ENCODE results near the gene THSD7B. TPM values are rescaled to one million over a fixed set of nuclear protein-coding genes. Genes with fewer than 3 reads are reported as not detected.
"Not testable (repeated sequence)": the region's sequence is repeated elsewhere in the genome, so short reads cannot be mapped to it uniquely, and the experiment has no call there.

THSD7B gene, protein sequence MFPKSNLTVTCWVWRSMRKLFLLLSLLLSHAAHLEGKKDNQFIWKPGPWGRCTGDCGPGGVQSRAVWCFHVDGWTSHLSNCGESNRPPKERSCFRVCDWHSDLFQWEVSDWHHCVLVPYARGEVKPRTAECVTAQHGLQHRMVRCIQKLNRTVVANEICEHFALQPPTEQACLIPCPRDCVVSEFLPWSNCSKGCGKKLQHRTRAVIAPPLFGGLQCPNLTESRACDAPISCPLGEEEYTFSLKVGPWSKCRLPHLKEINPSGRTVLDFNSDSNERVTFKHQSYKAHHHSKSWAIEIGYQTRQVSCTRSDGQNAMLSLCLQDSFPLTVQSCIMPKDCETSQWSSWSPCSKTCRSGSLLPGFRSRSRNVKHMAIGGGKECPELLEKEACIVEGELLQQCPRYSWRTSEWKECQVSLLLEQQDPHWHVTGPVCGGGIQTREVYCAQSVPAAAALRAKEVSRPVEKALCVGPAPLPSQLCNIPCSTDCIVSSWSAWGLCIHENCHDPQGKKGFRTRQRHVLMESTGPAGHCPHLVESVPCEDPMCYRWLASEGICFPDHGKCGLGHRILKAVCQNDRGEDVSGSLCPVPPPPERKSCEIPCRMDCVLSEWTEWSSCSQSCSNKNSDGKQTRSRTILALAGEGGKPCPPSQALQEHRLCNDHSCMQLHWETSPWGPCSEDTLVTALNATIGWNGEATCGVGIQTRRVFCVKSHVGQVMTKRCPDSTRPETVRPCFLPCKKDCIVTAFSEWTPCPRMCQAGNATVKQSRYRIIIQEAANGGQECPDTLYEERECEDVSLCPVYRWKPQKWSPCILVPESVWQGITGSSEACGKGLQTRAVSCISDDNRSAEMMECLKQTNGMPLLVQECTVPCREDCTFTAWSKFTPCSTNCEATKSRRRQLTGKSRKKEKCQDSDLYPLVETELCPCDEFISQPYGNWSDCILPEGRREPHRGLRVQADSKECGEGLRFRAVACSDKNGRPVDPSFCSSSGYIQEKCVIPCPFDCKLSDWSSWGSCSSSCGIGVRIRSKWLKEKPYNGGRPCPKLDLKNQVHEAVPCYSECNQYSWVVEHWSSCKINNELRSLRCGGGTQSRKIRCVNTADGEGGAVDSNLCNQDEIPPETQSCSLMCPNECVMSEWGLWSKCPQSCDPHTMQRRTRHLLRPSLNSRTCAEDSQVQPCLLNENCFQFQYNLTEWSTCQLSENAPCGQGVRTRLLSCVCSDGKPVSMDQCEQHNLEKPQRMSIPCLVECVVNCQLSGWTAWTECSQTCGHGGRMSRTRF (N-terminal part only)
- 0.27 TPM for total RNA-seq
- long read RNA-seq: 0 reads

DNA sequence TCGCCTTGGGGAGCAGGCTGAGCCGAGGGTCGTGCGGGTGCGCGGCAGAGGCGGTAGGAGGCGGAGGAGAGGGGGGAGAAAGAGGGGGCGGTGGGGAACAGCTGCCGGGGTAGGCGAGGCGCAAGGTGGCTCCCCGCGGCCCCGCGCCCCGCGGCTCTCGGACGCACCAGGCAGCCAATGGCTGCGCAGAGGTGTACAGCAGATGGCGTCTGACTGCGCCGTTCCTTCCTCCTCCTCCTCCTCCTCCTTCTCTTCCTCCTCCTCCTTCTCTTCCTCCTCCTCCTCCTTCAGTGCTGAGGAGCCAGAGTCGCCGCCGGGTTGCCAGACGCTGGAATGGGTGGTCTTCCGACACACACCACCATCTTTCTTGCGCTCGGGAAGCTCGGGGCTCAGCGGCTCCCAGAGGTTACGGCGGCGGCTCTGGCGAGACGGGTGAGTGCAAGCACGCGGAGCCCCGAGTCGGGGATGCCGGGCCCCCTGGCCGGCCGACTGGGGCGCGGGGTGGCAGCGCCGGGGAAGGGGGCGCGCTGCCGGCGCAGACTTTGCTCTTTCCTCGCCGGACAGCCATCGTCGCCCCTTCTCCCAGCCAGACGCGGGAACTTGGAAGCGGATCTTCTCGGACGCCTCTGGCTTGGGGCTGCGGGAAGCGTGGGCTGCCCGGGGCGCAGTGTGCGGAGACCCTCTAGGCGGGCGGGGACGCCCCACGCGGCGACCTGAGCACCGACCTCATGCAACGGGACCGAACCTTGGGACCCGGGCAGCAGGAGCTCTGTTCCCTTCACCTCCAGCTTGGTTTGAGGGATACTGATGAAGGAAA lies at the start of gene THSD7B:
TSS of gene THSD7B (plus strand) at position 290 of the 817 bp plus-strand sequence. CDS start 116,634 bp downstream, outside the sequence.
- DNase-seq (ENCODE audit: missing footprints) (no peak), ATAC-seq (peak; percentile 34)
- intact Hi-C loops (cut with DNase I): no loop called here

DNA sequence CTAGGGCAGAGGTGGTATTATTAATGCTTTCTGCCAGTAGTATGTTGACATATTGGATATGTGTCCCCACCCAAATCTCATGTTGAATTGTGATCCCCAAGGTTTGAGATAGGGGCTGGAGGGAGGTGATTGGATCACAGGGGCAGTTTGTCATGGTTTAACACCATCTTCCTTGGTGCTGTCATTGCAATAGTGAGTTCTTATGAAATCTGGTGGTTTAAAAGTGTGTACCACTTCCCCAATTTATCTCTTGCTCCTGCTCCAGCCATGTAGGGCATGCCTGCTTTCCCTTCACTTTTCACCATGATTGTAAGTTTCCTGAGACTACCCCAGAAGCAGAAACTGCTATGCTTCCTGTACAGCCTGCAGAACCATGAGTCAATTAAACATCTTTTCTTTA lies 47.1 kb upstream of the THSD7B start:
- DNase-seq (ENCODE audit: missing footprints) (no peak), ATAC-seq (no peak)
- intact Hi-C loops (cut with DNase I): no loop called here

DNA sequence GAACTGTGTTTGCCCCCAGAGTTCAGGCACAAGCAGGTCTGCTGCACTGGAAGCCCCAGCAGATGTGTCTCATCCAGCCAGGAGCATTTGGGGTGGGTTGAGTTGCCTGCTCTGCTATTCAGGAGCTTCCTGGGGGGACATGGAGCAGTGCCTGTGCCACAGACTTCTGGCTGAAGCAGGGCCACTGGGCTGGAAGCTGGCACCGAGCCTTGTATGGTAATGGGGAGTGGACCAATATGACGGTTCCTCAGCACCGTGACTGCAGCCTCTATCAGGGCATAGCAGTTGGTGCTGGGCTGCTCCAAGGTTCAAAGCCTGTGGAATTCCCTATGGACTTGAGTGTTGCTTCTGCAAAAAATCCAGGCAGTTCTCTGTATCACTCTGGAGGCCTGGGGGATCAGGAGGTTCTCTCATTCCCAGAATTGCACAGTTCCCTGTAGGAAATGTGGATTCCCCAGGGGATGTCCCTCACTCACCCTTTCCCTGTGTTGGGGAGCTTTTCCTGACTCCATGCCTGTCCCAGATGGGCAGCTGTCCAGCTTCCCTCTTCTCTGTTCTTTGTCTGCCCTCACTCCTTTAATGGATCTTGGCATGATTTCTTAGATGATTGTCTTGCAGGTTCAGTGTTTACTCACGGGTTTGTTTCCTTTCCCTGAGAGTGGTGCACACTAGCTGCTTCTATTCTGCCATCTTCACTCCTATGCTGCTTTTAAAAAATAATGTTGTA lies 37.2 kb upstream of the THSD7B start:
- DNase-seq (ENCODE audit: missing footprints) (no peak), ATAC-seq (no peak)
- intact Hi-C loops (cut with DNase I): no loop called here

DNA sequence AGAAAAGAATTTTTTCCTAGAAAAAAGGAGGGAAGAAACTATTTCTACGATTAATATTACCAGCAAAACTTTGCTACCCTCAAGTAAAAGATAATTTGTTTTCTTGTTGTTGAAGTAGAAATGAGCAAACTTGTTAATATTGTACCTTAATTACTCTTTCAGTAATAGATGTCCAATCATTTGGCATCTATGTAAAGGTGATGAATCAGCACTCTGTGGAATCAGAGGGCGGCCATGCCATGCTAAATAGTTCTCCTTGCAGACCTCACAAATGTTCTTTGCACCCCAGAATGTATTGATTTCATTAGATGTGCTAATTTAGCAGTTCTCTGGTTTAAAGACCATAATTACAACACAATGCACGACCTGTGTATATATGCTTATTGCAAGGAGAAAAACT lies 29.1 kb upstream of the THSD7B start:
- intact Hi-C loops (cut with DNase I): loop anchor here (2.0 kb wide), 1 partner anchor 313 kb away; no protein-coding TSS in a partner anchor
- no peak for DNase-seq (ENCODE audit: missing footprints)
- no peak for ATAC-seq

DNA sequence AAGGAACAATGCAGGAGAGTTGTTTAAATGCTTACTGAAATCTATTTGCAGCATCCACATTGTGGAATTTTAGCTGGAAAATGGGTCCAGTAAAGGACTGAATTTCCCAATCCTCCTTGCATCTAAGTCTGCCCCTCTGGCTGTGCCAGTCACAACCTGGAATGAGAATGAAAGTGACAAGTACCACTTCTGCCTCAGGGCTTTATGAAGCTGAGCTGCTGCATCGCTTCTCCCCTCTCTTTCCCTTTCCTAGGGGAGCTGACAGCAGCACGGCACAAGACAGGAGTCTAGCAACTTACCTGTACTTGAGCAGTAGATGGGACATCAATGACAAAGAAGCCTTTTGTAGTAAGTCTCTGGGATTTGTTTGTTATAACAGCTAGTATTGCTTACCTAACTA lies 27.3 kb upstream of the THSD7B start:
- DNase-seq (ENCODE audit: missing footprints) (no peak), ATAC-seq (no peak)
- intact Hi-C loops (cut with DNase I): no loop called here

DNA sequence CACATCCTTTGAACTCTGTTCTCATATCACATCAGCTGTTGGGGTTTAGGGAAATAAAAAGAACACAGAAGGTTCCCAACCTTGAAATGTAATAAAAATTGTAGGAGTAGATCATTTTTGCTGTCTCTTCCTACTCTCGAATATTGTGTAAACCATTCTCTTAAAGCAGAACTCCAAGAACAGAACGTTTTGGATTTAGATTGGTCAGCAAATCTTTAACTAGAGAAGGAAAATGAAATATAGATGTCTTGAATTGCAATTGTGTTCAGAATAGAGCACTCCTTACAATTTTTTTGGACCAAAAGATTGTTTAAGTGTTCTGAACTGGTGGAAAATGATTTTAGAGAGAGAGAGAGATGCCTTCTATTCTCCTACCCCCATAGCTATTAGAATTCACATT lies 23.9 kb upstream of the THSD7B start:
- ATAC-seq (no peak), DNase-seq (ENCODE audit: missing footprints) (no peak)
- intact Hi-C loops (cut with DNase I): no loop called here

DNA sequence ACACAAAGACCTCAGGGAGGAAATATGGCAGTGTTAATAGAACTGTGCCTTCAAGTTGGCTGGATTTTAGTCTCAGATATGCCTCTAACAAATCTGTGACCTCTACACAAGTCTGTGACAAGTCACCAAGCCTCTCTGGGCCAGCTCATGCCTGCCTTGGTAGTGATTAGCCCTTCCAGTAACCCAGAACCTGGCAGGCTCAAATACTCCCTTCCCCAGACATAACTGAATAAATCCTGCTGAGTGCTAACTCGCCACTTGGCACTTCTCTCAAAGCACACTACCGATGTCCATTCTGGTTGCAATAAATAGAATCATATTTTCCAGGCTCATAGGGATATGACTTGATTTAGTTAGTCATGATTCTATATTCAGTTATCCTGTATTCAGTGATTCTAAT lies 15.3 kb upstream of the THSD7B start:
- intact Hi-C loops (cut with DNase I): loop anchor here (5.0 kb wide), 1 partner anchor 178 kb away; no protein-coding TSS in a partner anchor
- peak; percentile 95 for ATAC-seq
- DNase-seq (ENCODE audit: missing footprints): no peak

DNA sequence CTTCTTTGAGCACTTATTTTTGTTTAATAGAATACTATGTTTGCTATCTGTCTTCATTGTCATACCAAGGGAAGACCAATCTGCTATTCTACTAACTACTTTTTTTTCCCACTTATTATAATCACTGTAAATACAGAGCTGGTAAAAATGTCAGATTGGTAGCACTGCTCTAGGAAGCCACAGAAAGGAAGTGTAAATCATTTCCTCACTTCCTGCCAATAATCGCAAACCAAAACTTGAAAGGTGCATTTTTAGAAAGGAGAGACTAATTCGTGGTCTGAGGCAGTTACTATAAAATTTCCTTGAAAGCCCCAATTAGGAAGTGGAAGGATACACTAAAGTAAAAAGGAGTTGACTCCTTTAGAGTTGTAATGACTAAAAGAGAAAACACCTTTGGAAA lies 13.9 kb upstream of the THSD7B start:
- intact Hi-C loops (cut with DNase I): loop anchor here (5.0 kb wide), 1 partner anchor 179 kb away; no protein-coding TSS in a partner anchor
- no peak for ATAC-seq

DNA sequence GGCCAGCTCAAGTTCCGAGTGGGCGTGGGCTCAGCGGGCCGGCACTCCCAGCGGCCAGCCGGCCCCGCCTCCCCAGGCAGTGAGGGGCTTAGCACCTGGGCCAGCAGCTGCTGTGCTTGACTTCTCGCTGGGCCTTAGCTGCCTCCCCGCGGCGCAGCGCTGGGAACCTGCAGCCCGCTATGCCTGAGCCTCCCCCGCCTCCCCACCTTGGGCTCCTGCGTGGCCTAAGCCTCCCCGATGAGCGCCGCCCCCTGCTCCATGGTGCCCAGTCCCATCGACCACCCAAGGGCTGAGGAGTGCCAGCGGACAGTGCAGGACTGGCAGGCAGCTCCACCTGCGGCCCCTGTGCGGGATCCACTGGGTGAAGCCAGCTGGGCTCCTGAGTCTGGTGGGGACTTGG lies 6.8 kb upstream of the THSD7B start:
- DNase-seq (ENCODE audit: missing footprints); ATAC-seq; intact Hi-C loops (cut with DNase I): not testable (repeated sequence)

More for the DNA sequence above, 13.9 kb upstream of the THSD7B start:
- DNase-seq (ENCODE audit: missing footprints): no peak

DNA sequence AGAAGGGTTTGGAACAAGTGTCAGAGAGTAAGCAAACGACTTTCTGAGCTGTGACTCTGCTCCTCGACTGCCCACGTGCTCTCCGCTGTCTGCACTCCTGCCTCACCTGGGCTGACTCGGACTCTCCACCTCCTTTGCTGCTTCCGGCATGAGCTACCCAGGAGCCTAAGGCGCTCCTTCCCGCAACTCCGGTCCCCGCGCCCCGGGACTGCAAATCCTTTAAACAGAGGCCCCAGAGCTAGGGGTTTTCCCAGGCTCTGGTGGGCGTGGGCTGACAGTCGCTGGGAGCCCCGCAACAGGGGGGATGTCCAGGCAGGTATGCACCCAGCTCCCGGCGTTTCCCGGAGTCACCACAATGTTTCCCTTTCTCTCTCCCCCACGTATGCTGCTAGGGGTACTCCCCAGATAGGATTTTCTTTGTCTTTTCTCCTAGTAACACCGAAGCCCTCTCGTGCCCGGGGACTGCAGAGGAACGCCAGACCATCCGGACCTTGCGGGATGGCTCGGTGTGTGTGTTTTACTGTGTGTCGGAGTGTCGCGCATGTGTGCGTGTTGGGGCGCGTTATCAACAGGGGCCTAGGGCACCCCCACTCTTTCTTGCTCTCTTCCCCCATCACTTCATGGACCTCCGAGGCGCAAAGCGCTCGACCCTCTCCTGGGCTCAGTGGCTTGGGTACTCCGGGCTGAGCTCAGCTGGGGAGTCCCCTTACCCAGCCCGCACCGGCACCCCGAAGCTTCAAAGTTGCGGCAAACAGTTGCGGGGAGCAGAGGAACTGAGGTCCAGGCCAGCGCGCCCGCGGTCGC lies 691 bp upstream of the THSD7B start:
- no peak for ATAC-seq

DNA sequence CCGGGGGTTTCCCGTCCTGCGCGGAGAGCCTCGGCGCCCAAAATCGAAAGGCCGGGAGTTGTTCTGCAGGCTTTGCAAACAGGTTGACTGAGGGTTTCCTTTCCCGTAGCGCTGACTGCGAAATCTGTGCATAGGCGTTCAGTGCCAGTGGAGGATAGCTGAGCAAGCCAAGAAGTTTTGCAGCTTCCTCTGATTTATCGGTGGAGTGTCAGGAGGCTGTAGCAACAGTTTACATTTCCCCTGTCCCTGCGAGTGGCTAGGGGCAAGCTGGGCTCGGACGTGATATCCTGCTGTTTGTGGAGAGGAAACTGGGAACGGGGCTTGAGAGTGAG lies 694 bp downstream of the THSD7B start:
- no peak for ATAC-seq
- intact Hi-C loops (cut with DNase I): no loop called here
- DNase-seq (ENCODE audit: missing footprints): no peak

More for the DNA sequence above, 691 bp upstream of the THSD7B start:
- DNase-seq (ENCODE audit: missing footprints): no peak
- intact Hi-C loops (cut with DNase I): no loop called here

DNA sequence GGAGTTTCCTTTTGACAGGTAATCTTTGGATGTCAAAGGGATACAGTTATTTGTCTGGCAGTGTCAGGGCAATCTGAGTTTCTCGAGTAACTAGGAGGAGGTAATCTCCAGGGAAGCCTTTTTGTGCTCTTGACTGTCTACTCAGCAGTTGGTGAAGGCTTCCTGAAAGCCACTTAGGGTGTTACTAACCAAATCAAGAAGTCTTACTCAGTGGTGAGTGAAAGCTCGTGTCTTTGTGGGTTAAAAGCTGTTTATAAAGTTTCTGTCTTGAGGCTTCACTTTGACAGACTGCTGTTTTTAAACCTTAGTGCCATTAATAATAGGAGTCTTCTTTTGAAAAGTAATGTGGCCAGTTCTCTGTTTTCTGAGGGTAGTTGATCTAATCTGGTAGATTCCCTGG lies 1.7 kb downstream of the THSD7B start:
- DNase-seq (ENCODE audit: missing footprints) (no peak), ATAC-seq (no peak)
- intact Hi-C loops (cut with DNase I): no loop called here

DNA sequence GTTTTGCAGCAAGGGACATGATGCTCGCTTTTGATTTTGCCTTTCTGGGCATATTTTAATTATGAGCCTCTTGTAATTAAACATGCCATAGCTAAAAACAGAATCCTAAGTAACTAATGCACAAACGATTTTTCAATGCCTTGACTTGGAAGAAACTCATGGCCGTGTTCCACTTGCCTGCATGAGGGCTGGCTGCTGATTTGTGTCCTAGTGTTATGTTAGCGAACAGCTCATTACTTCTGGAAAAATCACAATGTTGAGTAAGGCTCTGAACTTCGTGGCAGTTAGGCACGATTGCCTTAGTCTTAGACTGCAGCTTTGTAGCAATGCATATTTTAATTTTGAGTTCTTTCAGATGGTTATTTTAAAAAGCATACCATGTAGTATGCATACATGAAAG lies 4.5 kb downstream of the THSD7B start:
- intact Hi-C loops (cut with DNase I): no loop called here
- no peak for ATAC-seq
- no peak for DNase-seq (ENCODE audit: missing footprints)

DNA sequence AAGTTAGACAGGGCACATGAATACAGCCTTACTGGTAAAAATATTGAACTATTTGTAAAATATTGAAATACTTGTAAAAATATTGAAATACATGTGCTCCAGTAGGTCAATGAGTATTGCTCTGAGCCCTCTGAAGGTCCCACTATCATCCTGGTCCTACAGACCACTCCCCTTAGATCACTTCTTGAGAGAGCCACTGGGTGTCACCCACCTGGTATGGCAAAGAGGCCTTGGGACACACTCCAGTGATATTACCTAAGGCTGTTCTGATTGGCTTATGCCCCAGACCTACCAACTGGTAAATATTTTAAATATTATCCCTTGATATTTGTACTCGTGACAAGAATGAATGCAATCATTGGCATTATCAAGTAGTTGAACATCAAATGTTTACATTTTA lies 5.0 kb downstream of the THSD7B start:
- intact Hi-C loops (cut with DNase I): no loop called here
- DNase-seq (ENCODE audit: missing footprints) (no peak), ATAC-seq (no peak)

DNA sequence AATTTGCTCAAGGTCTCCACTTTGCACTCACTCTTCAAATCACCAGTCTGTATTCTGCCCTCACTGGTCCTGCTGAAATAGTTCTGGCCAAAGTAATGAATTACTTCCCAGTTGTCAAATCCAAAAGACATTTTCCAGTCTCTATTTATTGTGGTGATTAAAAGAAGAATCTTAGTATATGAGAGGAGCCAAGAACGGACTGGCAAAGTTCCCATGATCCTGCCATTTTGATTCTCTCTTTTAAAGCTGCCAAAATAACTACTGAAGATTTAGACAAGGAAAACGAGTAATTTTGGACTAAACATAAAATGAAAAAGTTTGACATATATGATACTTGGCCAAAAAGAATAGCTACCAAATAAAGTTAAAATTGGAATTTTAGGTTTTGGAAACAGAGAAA lies 12.0 kb downstream of the THSD7B start:
- ATAC-seq (no peak), DNase-seq (ENCODE audit: missing footprints) (no peak)
- intact Hi-C loops (cut with DNase I): no loop called here

DNA sequence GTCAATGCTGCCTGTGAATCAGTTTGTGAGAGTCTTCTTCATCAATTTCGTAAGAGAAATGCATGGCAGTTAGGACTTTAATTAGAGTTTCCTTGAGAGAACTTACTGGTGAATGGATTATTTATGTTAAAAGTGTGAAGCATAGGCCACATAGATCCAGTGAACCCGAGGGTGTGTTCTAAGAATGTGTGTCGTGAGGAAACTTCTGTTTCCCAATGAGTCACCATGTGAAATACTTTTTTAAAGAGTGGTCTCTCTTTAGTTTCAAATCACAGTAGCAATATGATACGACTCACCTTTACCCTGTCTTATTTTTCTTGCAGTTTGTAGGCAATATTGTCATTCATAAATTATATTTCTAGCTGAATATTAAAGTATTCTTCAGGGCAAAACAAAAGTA lies 18.5 kb downstream of the THSD7B start:
- no peak for ATAC-seq
- no peak for DNase-seq (ENCODE audit: missing footprints)
- intact Hi-C loops (cut with DNase I): no loop called here

DNA sequence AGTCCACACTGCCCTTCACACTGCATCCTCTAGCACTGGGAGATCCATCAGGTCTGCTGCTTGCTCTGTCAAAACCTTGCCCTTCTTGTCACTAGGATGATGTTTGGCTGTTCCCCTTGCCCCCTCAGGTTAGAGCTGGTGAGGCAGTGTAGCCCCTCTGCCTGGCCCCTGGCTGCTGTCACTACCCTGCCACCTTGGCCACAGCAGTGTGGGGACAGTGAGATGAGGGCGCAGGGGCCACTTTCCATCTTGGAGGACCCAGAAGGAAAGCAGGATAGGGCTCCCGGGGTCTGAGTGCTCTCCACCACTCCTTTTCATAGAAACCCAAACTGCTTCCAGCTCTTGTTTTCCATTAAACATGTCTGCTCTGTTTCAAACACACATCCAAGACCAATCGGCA lies 19.9 kb downstream of the THSD7B start:
- DNase-seq (ENCODE audit: missing footprints): no peak
- intact Hi-C loops (cut with DNase I): no loop called here
- ATAC-seq: no peak

Measured in Right ventricle myocardium inferior (tissue), 1 donor.